T47D (cell line): ENCODE measurements around the gene ETV2.
"Not testable (repeated sequence)": the region's sequence is repeated elsewhere in the genome, so short reads cannot be mapped to it uniquely, and the experiment has no call there.

ENCODE experiments used
- DNase-seq, 2 experiments: peaks; one replicate each; pipeline versions ENCODE4 v3.0.0 to v3.0.0-alpha.2; 2011 to 2012; ENCODE audit warnings: low read depth in 1 of 2, low spot score in 1 of 2
- JUND ChIP-seq: IDR thresholded peaks from 2 replicates; pipeline ENCODE4 v1.6.1; 2012; ENCODE audit warnings: low read depth
- in situ Hi-C: cut with HindIII; loops from 2 replicates; pipeline ENCODE4 v1.10.0; 2016; ENCODE audit warnings: low sequenced_read_pairs, low pct_unique_long_range_greater_than_20kb

ETV2 gene, protein sequence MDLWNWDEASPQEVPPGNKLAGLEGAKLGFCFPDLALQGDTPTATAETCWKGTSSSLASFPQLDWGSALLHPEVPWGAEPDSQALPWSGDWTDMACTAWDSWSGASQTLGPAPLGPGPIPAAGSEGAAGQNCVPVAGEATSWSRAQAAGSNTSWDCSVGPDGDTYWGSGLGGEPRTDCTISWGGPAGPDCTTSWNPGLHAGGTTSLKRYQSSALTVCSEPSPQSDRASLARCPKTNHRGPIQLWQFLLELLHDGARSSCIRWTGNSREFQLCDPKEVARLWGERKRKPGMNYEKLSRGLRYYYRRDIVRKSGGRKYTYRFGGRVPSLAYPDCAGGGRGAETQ

DNA sequence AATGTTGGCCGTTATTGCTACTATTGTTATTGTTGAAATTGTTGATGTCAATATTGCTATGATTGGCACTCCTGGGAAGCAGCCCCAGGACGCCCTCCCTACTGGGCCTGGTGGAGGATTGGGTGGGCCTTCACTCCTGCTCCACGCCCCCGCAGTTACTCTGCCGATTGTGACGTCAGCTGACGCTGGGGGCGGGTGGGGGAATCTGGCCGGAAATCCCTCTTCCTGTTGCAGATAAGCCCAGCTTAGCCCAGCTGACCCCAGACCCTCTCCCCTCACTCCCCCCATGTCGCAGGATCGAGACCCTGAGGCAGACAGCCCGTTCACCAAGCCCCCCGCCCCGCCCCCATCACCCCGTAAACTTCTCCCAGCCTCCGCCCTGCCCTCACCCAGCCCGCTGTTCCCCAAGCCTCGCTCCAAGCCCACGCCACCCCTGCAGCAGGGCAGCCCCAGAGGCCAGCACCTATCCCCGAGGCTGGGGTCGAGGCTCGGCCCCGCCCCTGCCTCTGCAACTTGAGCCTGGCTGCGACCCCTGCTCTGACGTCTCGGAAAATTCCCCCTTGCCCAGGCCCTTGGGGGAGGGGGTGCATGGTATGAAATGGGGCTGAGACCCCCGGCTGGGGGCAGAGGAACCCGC is at the start of gene ETV2:
Gene ETV2, plus strand, starts transcription at position 231 of the 637 bp plus-strand sequence. CDS start 716 bp downstream, outside the sequence.
- DNase-seq = no peak
- in situ Hi-C loops = no loop called here
- no peak for TF ChIP-seq JUND

DNA sequence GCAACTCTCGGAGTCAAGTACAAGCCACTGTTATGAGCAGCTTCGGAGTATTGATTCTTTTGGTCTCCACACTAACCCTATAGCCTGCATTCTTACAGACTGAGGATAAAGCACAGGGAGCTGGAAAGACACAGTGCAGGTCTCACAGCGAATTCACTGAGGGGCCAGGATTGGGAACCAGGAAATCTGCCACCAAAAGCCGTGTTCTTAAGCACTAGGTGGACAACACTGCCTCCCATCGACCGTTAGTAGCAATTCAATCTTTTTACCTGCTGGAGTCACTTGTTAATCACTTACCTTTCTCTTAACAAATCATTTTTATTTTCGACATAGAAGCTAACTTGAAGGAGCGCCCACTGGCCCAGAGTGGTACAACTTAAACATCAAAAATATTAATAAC is 49.3 kb upstream of the ETV2 start:
- in situ Hi-C loops = no loop called here
- DNase-seq = peak; percentile 15 to 54
- TF ChIP-seq JUND = no peak

DNA sequence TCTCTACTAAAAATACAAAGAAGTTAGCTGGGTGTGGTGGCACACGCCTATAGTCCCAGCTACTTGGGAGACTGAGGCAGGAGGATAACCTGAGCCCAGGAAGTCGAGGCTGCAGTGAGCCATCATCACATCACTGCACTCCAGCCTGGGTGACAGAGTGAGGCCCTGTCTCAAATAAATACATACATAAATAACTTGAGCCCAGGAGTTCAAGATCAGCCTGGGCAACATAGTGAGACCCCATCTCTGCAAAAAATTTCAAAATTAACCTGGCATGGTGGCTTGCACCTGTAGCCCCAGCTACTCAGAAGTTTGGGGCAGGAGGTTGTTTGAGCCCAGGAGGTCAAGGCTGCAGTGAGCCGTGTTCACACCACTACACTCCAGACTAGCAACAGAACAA is 46.5 kb upstream of the ETV2 start:
- DNase-seq, in situ Hi-C loops: not testable (repeated sequence)

- TF ChIP-seq JUND = no peak
- no peak for DNase-seq
- in situ Hi-C loops = no loop called here
Measured at GRCh38 chr19:35595928-35596327, 45.6 kb upstream of the ETV2 start.

- in situ Hi-C loops = no loop called here
- peak in 1 of 2 experiments; percentile 45 for DNase-seq
- TF ChIP-seq JUND = no peak
Measured at GRCh38 chr19:35596366-35596999, 45.1 kb upstream of the ETV2 start.

GRCh38 chr19:35601971-35602370 is 39.6 kb upstream of the ETV2 start:
- in situ Hi-C loops = no loop called here
- TF ChIP-seq JUND = no peak
- no peak for DNase-seq

- DNase-seq, in situ Hi-C loops: not testable (repeated sequence)
Measured at GRCh38 chr19:35604436-35604835, 37.1 kb upstream of the ETV2 start.

DNA sequence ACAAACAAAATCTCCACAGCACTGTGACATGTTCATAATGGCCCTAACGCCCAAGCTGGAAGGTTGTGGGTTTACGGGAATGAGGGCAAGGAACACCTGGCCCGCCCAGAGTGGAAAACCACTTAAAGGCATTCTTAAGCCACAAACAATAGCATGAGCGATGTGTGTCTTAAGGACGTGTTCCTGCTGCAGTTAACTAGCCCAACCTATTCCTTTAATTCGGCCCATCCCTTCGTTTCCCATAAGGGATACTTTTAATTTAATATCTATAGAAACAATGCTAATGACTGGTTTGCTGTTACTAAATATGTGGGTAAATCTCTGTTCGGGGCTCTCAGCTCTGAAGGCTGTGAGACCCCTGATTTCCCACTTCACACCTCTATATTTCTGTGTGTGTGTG is 34.4 kb upstream of the ETV2 start:
- DNase-seq, in situ Hi-C loops: not testable (repeated sequence)

GRCh38 chr19:35607661-35608060 is 33.9 kb upstream of the ETV2 start:
- no peak for DNase-seq
- in situ Hi-C loops = no loop called here
- TF ChIP-seq JUND = no peak

GRCh38 chr19:35608251-35608650 is 33.3 kb upstream of the ETV2 start:
- no peak for TF ChIP-seq JUND
- peak in 1 of 2 experiments; percentile 45 for DNase-seq
- in situ Hi-C loops = no loop called here

DNA sequence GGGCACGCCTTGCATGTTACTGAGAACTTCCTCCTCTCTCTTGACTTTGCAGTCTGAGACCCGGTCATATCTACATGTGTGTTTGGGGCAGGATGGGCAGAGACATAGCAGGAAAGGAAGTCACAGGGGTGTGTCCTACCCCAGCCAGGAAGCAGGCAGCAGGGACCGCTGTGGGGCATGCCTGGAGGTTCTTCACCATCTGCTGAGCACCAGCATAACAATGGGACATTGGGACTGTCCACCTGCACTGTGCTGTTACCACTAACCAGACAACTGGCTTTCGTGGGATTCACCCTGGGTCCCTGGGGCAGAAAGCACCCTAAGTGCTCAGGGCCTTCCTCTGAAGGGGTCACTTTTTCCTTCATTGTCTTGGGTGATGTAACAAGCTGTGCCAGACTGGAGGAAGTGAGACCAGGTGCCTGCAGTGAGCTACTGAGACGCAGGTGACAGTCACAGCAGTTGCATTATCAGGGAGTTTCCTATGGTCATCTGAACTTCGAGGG is 31.6 kb upstream of the ETV2 start:
- in situ Hi-C loops = no loop called here
- TF ChIP-seq JUND = no peak
- no peak for DNase-seq

DNA sequence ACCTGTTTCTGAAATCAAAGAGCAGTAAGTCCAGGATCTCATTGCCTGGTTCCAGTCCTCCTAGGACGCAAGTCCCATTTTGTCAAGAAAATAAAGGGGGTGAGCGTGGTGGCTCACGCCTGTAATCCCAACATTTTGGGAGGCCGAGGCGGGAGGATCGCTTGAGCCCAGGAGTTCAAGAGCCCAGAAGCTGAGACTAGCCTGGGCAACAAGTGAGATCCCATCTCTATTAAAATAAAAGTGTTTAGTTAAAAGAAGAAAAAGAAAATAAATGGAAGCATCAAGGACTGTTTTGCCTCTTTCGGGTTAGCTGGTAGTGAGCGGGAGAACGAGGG is 29.4 kb upstream of the ETV2 start:
- DNase-seq = no peak

More for the DNA sequence above, 29.4 kb upstream of the ETV2 start:
- TF ChIP-seq JUND = no peak
- in situ Hi-C loops = no loop called here
